OCI-LY3 (cell line): ENCODE results near the gene ZNF318.

ENCODE experiments used
- CTCF ChIP-seq: fragments of 200-600, 300-600 bp; sonication (generic); IDR thresholded peaks from 2 replicates; pipeline ENCODE4 v1.5.1; 2014; ENCODE audit warnings: antibody characterized with exemption, low read length, low read depth
- EZH2phosphoT487 ChIP-seq: fragments of 200-600 bp; shearing (Covaris generic); IDR thresholded peaks from 2 replicates; pipeline ENCODE4 v1.6.1; 2018; ENCODE audit warnings: antibody characterized with exemption, mixed run types, low read depth

- TF ChIP-seq CTCF (no peak), EZH2phosphoT487 (no peak)
Observed at GRCh38 chr6:43311666-43312065, 57.8 kb downstream of the ZNF318 start.
